HCT116 (cell line): Measurements from ENCODE around the gene NAGLU. TPM values are rescaled to one million over a fixed set of nuclear protein-coding genes. Genes with fewer than 3 reads are reported as not detected.

ENCODE experiments used
- ATAC-seq: fragments of 200-7000 bp; cut with Tn5 transposase; 2 replicates; pipeline ENCODE4 v1.9.1; 2020; ENCODE audit warnings: mild to moderate bottlenecking, moderate library complexity
- BruUV-seq: library from RNA; stranded (reverse); fragments of 400-500 nt; replicated peaks from 2 replicates; lab custom pipeline; 2021; lab: Mats Ljungman, UMichigan
- CTCF ChIA-PET: fragments of 300-600 bp; sonication (Branson Sonifier 250); formaldehyde crosslinking; loops from one replicate; lab custom pipeline; 2021; ENCODE audit warnings: antibody characterized with exemption; lab: Charles Lee
- POLR2A ChIA-PET: fragments of 300-600, 350-600 bp; sonication (Branson Sonifier 250); formaldehyde crosslinking; loops from one replicate; lab custom pipeline; 2021; ENCODE audit warnings: antibody characterized with exemption; lab: Charles Lee
- RAD21 ChIA-PET, 2 experiments: fragments of 300-600 bp; sonication (Branson Sonifier 250); formaldehyde crosslinking; loops; one replicate each; lab custom pipeline; 2023; ENCODE audit warnings: low total read pairs in 2 of 2; ENCODE audit not compliant: uncharacterized antibody in 2 of 2, unreplicated experiment in 2 of 2, low non-redundant PET in 1 of 2; lab: Charles Lee
- DNase-seq: peaks from one replicate; pipeline ENCODE4 v3.0.0-alpha.2; 2010; ENCODE audit warnings: low read depth, low spot score
- H2AFZ ChIP-seq: fragments of 200-600 bp; shearing (Covaris generic), sonication (generic); 2 replicates; pipeline ENCODE4 v1.6.1; 2017; ENCODE audit warnings: low read depth, mixed run types, mixed read lengths, antibody characterized with exemption, low read length; ENCODE audit not compliant: poor library complexity, severe bottlenecking
- H3K27ac ChIP-seq: 2 replicates; pipeline ENCODE4 v1.5.1; 2012; ENCODE audit warnings: low read depth, low read length
- H3K27me3 ChIP-seq: fragments of 200-600 bp; sonication (generic); 2 replicates; pipeline ENCODE4 v1.6.1; 2016; ENCODE audit warnings: mixed run types, low read length, mixed read lengths; ENCODE audit not compliant: insufficient read depth
- H3K36me3 ChIP-seq, 2 experiments: fragments of 200-500 bp in 1 of 2; fragments of 200-600 bp in 1 of 2; sonication (Bioruptor generic) in 1 of 2; sonication (generic) in 1 of 2; 2 replicates each; pipeline versions ENCODE4 v1.5.1 to v1.6.1; 2014 to 2016; ENCODE audit warnings: low read length in 2 of 2, inconsistent platforms in 1 of 2, mixed read lengths in 1 of 2, mixed run types in 1 of 2; ENCODE audit not compliant: insufficient read depth in 2 of 2, control insufficient read depth in 1 of 2
- H3K4me1 ChIP-seq, 2 experiments: fragments of 200-600 bp in 1 of 2; sonication (generic) in 1 of 2; 2 replicates each; pipeline versions ENCODE4 v1.5.1 to v1.6.1; 2012 to 2017; ENCODE audit warnings: low read length in 2 of 2, inconsistent platforms in 1 of 2, mild to moderate bottlenecking in 1 of 2, mixed read lengths in 1 of 2, mixed run types in 1 of 2, moderate library complexity in 1 of 2; ENCODE audit not compliant: insufficient read depth in 2 of 2, control insufficient read depth in 1 of 2
- H3K4me2 ChIP-seq: fragments of 200-600 bp; sonication (generic); 2 replicates; pipeline ENCODE4 v1.6.1; 2017; ENCODE audit warnings: mixed run types, low read length, mixed read lengths
- H3K4me3 ChIP-seq, 2 experiments: fragments of 200-600 bp in 1 of 2; sonication (generic) in 1 of 2; replicated peaks in 1 of 2; 2 replicates each; pipeline ENCODE4 v1.5.1; 2011 to 2016; ENCODE audit warnings: low read length in 2 of 2, control low read depth in 1 of 2, low read depth in 1 of 2, mild to moderate bottlenecking in 1 of 2, mixed read lengths in 1 of 2, mixed run types in 1 of 2
- H3K79me2 ChIP-seq: fragments of 200-600 bp; sonication (generic); 2 replicates; pipeline ENCODE4 v1.6.1; 2017; ENCODE audit warnings: mild to moderate bottlenecking, mixed run types, low read length, moderate library complexity, mixed read lengths; ENCODE audit not compliant: insufficient read depth
- H3K9ac ChIP-seq: fragments of 200-600 bp; sonication (generic); 2 replicates; pipeline ENCODE4 v1.6.1; 2016; ENCODE audit warnings: low read length, mixed read lengths
- H3K9me2 ChIP-seq: fragments of 200-600 bp; sonication (generic), shearing (Covaris generic); 2 replicates; pipeline ENCODE4 v1.6.1; 2017; ENCODE audit warnings: mixed run types, mild to moderate bottlenecking, moderate library complexity; ENCODE audit not compliant: insufficient read depth
- H3K9me3 ChIP-seq, 2 experiments: fragments of 200-500 bp in 1 of 2; fragments of 200-600 bp in 1 of 2; sonication (Bioruptor generic) in 1 of 2; sonication (generic) in 1 of 2; 2 replicates each; pipeline ENCODE4 v1.6.1; 2014 to 2017; ENCODE audit warnings: low read length in 2 of 2, mixed read lengths in 2 of 2, inconsistent platforms in 1 of 2, low read depth in 1 of 2, mild to moderate bottlenecking in 1 of 2, mixed run types in 1 of 2, moderate library complexity in 1 of 2; ENCODE audit not compliant: control insufficient read depth in 1 of 2, insufficient read depth in 1 of 2
- H4K20me1 ChIP-seq: fragments of 200-600 bp; sonication (generic), shearing (Covaris generic); 2 replicates; pipeline ENCODE4 v1.6.1; 2017; ENCODE audit warnings: mixed run types, mild to moderate bottlenecking, moderate library complexity; ENCODE audit not compliant: insufficient read depth
- ATF3 ChIP-seq: IDR thresholded peaks from 2 replicates; pipeline ENCODE4 v1.6.1; 2012
- CBX3 ChIP-seq: IDR thresholded peaks from 2 replicates; pipeline ENCODE4 v1.6.1; 2012; ENCODE audit warnings: low read depth
- EGR1 ChIP-seq: IDR thresholded peaks from 2 replicates; pipeline ENCODE4 v1.6.1; 2012; ENCODE audit warnings: low read depth
- EZH2 ChIP-seq: fragments of 200-600 bp; sonication (generic); IDR thresholded peaks from 2 replicates; pipeline ENCODE4 v1.6.1; 2017; ENCODE audit warnings: antibody characterized with exemption, mixed run types
- FOSL1 ChIP-seq: IDR thresholded peaks from 2 replicates; pipeline ENCODE4 v1.6.1; 2012; ENCODE audit warnings: low read depth
- JUND ChIP-seq: IDR thresholded peaks from 2 replicates; pipeline ENCODE4 v1.6.1; 2012
- POLR2AphosphoS5 ChIP-seq: IDR thresholded peaks from 2 replicates; pipeline ENCODE4 v1.6.1; 2011; ENCODE audit warnings: mild to moderate bottlenecking, low read depth, low read length, moderate library complexity
- REST ChIP-seq: IDR thresholded peaks from 2 replicates; pipeline ENCODE4 v1.6.1; 2012; ENCODE audit warnings: low read depth
- SIN3A ChIP-seq: IDR thresholded peaks from 2 replicates; pipeline ENCODE4 v1.6.1; 2012; ENCODE audit warnings: low read depth
- SP1 ChIP-seq: IDR thresholded peaks from 2 replicates; pipeline ENCODE4 v1.6.1; 2012; ENCODE audit warnings: low read depth
- SRF ChIP-seq: IDR thresholded peaks from 2 replicates; pipeline ENCODE4 v1.6.1; 2012; ENCODE audit warnings: low read depth
- YY1 ChIP-seq: IDR thresholded peaks from 2 replicates; pipeline ENCODE4 v1.6.1; 2011; ENCODE audit warnings: low read length, low read depth, moderate library complexity, mild to moderate bottlenecking; ENCODE audit not compliant: insufficient replicate concordance; ENCODE audit errors: extremely low read depth
- ZFX ChIP-seq: fragments of 450-650 bp; IDR thresholded peaks from 2 replicates; pipeline ENCODE4 v1.6.1; 2017
- intact Hi-C: fragments of 100-400 bp; cut with micrococcal nuclease; formaldehyde crosslinking; loops from 2 replicates; pipeline ENCODE4 v1.10.0; 2022
- total RNA-seq: library from RNA; stranded (reverse); gene quantifications from one replicate; pipeline ENCODE4 v1.2.1, GENCODE V29; 2021; ENCODE audit not compliant: unreplicated experiment
- TF ChIP-seq, protein P1 (sequence below): IDR thresholded peaks from 2 replicates; pipeline ENCODE4 v1.6.1; 2011; ENCODE audit warnings: mild to moderate bottlenecking, low read length, moderate library complexity; ENCODE audit not compliant: insufficient replicate concordance; ENCODE audit errors: extremely low read depth
- TF ChIP-seq, protein P2 (sequence below): IDR thresholded peaks from 2 replicates; pipeline ENCODE4 v1.6.1; 2012

NAGLU gene
- total RNA-seq, 1 experiment from 2014 or later, result 17.7 TPM

DNA sequence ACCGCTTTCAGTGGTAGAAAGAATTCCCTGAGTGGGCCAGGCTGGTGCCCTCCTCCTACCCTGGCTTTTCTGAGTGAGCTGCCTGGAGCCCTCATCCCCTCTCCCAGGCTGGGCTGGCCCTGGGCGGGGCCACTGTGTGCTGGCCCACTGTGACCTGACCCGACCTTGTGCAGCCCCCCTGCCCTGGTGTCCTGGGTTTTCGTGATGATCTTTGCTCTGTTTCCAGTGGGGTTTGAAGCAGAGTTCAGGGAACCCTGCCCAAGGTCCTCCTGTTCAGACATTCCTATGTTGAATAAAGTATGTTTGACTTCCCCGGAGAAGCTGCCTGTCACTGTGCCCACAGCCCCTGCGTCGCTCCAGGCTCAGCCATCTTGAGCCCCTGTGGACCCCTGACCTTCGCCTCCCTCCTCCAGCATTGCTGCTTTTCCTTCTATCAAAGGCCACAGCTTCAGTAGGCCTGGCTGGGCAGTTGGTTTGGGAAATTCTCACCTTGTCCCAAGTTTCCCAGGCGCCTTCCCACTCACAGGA lies 13.7 kb upstream of the NAGLU start:
- Histone ChIP-seq H4K20me1 (no peaks in the 10 kb centered on the region), H3K9ac (no peak overlapping the region), H3K79me2 (no peaks in the 10 kb centered on the region), H3K27ac (no peak overlapping the region), H3K27me3 (no peaks in the 10 kb centered on the region), H3K36me3 (peaks cover 3 to 5% of the 10 kb centered on the region in 2 experiments; a peak in 2 of 4 replicates)
- BruUV-seq, result no TSS peak
- TF ChIP-seq CBX3 (no peak), POLR2AphosphoS5 (no peak), JUND (no peak), ZFX (no peak), SIN3A (no peak), EGR1 (no peak), YY1 (no peak), REST (no peak), FOSL1 (no peak), SRF (no peak), SP1 (no peak), ATF3 (no peak), EZH2 (no peak)
- TF ChIP-seq, protein P1, sequence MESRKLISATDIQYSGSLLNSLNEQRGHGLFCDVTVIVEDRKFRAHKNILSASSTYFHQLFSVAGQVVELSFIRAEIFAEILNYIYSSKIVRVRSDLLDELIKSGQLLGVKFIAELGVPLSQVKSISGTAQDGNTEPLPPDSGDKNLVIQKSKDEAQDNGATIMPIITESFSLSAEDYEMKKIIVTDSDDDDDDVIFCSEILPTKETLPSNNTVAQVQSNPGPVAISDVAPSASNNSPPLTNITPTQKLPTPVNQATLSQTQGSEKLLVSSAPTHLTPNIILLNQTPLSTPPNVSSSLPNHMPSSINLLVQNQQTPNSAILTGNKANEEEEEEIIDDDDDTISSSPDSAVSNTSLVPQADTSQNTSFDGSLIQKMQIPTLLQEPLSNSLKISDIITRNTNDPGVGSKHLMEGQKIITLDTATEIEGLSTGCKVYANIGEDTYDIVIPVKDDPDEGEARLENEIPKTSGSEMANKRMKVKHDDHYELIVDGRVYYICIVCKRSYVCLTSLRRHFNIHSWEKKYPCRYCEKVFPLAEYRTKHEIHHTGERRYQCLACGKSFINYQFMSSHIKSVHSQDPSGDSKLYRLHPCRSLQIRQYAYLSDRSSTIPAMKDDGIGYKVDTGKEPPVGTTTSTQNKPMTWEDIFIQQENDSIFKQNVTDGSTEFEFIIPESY, result no peak
- TF ChIP-seq, protein P2, sequence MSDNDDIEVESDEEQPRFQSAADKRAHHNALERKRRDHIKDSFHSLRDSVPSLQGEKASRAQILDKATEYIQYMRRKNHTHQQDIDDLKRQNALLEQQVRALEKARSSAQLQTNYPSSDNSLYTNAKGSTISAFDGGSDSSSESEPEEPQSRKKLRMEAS, result no peak
- TF ChIP-seq, all 23 proteins: peak for 0
- H3K4me1 ChIP-seq, result peaks cover 47 to 80% of the 10 kb centered on the region in 2 experiments
- H3K4me2 ChIP-seq, result no peak overlapping the region
- intact Hi-C loops, result loop anchor here (10.0 kb wide), 1 partner anchor 498 kb away; the partner anchor contains the start of gene NKIRAS2
- H3K4me3 ChIP-seq, result no peak overlapping the region
- no peaks in the 10 kb centered on the region for H3K9me3 ChIP-seq
- no peaks in the 10 kb centered on the region for H3K9me2 ChIP-seq
- ChIA-PET CTCF (no interaction called here), RAD21 (no interaction called here), POLR2A (no interaction called here)
- ATAC-seq, result no peak
- no peak for DNase-seq
- no peak overlapping the region for H2AFZ ChIP-seq
